Activated CD4-positive, alpha-beta T cell treated with anti-CD3 and anti-CD28 coated beads for 4 hours (primary cell): ENCODE results near the gene SLC49A3.
"Not testable (repeated sequence)": the region's sequence is repeated elsewhere in the genome, so short reads cannot be mapped to it uniquely, and the experiment has no call there.

Experiments used
- DNase-seq, 2 donors: peaks; one replicate each; pipeline ENCODE4 v3.0.0-alpha.2; 2020

SLC49A3 gene

DNA sequence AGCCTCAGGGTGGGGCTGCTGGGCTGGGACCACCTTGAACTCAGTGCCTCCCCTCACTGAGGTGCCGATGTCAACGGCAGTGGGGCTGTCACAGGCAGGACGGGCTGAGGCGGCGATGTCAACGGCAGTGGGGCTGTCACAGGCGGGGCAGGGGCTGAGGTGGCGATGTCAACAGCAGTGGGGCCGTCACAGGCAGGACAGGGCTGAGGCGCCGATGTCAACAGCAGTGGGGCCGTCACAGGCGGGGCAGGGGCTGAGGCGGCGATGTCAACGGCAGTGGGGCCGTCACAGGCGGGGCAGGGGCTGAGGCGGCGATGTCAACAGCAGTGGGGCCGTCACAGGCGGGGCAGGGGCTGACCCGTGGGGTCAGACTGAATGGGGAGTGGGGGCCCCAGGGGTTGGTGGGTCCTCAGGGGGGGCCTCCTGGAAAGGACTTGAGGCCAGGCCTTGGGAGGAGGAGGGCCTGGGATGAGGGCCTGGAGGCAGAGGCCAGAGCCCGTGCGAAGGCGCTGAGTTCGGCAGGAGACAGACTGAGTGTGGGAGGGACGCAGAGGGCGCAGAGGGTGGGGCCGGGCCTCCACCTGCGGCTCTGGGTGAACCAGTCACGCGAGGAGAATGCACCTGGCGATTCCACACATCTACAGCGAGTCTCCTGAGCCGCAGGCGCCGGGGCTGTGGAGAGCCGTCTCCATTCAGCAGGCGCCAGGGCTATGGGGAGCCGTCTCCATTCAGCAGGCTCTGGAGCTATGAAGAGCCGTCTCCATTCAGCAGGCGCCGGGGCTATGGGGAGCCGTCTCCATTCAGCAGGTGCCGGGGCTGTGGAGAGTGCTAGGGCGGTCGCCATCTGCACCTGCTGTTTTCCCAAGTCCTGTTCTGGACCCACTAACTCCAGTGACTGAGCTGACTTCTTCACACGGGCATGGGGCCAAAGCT is 37.7 kb downstream of the SLC49A3 start:
- DNase-seq = no peak

DNA sequence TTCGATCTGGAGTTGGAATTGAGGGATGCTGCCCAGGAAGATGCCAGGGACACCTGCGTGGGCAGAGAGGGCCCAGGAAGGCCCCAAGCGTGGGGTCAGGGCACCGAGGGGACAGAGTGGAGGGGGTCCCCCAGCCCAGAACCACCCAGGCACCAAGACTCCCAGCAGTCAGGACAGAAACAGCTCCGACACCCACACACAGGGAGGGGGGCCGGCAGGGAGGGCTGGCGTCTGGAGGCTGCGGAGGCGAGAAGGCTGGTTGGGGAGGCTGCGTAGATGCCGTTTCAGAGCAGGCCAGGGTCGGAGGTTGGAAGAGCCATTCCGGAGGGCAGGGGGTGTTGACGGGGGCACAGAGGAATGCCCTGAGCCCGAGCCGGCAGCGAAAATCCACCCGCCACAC is 38.5 kb downstream of the SLC49A3 start:
- DNase-seq = no peak

DNA sequence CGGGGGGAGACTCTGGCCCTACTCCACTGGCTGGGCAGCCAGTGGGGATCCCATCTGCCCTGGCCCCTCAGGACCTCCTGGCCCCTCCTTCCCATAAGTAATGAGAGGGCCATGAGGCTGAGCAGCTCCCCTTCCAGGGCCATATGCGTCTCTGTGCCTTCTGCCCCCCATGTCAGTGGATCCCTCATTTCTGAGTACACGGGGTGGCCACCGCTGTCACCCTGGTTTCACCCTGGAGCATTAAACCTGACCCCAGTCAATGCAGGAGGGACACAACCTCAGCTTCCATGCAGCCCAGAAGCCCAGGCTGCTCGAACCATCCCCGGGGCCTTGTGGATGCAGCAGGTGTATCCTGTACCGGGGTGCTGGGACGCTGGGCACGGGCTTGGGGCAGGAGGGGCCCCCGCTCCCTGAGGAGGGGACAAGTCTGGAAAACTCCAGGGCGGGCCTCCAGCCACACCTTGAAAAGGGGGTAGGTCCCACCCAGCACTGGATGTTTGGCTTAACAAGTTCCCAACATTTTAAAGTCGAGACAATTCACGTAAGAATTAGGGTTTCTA is 39.1 kb downstream of the SLC49A3 start:
- no peak for DNase-seq

DNA sequence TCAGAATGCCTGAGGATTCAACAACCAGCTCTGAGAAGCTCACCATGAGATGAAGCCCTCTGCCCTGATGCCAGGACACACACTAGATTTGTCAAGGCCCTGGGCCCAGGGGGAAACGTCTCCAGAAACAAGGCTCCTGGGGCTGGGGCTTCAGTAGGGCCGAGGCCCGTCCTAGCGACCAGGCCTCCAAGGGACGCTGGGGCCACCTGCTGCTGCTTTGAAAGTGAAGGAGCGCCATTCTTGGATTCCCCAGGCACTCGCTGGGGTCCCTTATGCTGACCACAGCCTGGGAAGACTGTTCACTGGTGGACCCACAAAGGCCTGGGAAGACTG is 39.7 kb downstream of the SLC49A3 start:
- no peak for DNase-seq

DNA sequence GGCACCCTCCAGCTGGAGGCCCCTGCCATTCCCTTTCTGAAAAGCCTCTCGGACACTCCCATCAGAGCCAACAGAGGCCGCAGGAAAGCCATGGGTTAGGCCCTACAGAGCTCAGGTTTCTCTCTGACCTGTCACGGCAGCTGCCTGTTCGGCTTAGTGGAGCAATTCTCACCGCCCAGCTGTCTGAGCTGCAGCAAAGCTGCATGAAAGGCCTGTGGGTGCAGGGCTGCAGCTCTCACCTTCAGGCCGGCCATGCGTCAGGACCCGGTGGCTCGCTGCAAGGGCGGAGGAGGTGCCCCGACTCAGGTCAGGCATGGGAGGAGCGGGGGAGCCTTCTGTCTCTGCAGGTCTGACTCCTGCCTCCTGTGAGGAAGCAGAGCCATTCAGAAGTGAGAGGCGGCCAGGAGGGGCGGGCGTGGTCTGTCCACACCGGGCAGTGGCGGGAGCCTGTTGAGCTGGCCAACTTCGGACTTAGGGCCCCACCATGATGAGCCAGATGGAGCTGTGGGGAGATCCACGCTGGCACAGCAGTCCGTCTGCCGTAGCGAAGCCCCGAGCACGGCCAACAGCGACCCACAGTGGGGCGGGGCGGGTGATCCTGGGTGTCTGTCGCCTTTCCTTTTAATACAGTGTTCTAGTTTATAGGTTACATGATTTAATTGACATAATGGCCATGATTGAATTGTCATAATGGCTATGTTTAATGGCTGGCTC is 40.2 kb downstream of the SLC49A3 start:
- DNase-seq = no peak

DNA sequence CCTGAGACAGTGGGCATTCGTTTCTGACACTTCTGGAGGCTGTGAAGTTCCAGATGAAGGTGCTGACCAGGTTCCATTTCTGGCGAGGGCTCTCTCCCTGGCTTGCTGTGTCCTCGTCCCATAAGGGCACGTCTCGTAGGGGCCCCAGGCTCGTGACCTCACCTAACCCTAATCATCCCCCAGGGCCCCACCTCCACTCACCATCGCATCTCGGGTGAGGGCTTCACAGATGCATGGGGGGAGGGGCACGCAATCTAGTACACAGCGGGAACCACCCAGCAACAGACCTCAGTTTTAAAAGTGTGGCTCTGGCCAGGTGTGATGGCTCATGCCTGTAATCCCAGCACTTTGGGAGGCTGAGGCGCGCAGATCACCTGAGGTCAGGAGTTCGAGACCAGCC is 41.5 kb downstream of the SLC49A3 start:
- no peak for DNase-seq

DNA sequence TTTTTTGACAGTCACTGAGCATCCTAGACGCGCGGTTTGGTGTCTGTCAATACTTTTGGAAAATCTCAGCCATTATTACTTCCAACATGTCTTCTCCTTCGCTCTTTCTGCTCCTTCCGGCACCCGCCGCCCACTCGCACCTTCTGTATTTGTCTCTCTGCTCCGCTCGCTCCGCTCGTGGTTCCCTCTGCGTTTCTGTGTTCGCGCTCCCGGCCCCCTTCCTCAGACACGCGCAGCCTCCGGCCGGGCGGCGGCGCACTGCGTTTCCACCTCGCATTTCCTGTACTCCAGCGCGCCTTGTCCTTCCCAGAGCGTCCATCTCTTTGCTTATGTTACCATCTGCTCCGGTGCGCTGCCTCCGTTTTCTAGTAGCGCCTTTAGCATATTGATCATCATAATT is 42.5 kb downstream of the SLC49A3 start:
- DNase-seq = peak; percentile 12 to 29

DNA sequence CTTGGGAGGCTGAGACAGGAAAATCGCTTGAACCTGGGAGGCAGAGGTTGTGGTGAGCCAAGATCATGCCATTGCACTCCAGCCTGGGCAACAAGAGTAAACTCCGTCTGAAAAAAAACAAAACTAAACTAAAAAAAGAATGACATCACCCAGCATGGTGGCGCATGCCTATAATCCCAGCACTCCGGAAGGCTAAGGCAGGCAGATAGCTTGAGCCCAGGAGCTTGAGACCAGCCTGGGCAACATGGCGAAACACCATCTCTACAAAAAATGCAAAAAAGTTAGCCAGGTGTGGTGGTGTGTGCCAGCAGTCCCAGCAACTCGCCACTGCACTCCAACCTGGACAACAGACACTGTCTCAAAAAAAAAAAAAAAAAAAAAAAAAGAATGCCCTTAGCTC is 46.6 kb downstream of the SLC49A3 start:
- DNase-seq = not testable (repeated sequence)

DNA sequence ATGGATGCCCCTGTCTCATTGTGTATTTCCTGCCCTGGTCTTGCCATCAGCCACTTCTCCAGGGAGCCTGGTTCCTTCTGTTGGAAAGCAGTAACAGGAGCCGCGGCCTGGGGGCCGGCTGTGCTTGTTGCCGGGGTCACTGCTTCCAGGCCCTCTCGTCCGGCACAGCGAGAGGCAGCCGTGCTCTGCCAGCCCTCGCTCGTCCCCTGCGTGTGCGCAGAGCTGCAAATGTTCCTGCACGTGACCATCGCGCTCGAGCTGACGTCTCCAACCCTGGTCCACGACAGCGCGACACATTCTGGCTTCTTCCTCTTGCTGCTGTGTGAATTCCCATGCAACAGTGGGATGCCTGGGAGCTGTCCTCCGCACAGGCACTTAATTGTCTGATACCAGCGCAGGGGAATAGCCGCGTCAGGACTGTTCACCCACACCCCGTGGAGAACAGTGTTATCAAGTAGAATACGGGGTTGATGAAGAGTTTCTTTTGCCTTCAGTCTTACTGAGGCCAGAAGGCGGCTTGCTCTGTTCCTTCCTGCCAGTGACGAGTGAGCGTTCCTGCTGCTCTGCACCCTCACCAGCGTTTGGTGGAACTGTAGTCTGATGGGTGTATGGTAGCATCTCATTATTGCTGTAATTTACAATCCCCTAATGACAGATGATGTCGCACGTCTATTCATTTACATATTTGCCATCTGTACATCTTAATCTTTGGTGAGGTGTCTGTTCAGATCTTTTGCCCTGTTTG is 51.2 kb downstream of the SLC49A3 start:
- DNase-seq = no peak

DNA sequence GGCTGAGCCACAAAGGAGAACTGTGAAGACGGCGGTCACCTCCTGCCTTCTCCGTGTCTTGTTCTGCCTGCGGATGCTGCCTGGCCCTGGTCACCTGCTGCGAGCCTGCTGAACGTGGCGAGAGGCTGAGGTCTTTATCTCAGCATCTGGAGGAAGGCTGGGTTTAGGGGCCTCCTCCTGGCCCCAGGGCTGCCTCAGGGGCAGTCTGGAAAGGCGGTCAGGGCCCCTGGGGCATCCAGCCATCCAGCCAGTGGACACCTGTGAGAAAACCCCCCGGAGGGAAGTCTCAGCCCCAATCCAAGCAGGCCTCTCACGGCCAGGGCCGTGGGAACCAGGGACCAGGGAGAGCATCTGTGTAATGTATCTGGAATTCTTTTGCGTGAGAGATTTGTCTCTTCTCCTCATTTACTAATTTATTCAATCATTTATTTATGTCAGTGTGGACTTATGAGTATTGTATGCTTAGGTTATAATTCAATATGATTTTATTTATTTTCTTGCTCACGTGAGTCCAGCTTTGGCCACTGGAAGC is 52.3 kb downstream of the SLC49A3 start:
- DNase-seq = no peak

DNA sequence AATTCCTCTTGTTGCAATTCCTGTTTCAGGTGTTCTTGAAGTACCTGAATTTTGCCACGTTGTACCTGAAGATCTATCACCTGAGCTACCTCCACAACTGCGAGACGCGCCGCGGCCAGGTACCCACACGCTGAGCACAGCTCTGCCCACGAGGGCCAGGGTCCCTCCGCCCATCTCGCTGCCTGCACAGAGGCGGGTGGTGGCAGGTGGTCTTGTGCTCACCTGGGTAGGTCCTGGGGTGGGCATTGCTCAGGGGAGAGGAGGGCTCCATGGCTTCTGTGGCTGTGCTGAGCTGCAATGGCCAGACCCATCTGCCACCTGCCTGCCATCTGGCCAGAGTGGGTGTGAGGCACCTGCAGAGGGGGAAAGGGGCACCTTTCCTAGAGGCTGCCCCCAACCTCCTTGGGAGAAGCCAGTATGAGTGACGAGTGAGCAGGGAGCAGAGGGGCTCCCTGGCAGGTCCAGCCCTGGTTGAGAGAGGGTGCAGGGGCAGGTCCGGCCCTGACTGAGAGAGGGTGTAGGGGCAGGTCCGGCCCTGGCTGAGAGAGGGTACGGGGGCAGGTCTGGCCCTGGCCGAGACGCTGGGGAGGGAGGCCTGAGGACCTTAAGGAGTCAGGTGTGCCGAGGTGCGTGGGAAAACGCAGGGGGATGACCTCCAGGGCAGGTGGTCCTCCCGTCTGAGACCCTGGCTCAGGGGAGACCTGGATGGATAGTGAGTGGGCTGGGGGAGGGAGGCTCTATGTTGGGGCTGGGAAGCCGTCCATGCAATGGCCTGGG is 52.9 kb downstream of the SLC49A3 start:
- DNase-seq = no peak

DNA sequence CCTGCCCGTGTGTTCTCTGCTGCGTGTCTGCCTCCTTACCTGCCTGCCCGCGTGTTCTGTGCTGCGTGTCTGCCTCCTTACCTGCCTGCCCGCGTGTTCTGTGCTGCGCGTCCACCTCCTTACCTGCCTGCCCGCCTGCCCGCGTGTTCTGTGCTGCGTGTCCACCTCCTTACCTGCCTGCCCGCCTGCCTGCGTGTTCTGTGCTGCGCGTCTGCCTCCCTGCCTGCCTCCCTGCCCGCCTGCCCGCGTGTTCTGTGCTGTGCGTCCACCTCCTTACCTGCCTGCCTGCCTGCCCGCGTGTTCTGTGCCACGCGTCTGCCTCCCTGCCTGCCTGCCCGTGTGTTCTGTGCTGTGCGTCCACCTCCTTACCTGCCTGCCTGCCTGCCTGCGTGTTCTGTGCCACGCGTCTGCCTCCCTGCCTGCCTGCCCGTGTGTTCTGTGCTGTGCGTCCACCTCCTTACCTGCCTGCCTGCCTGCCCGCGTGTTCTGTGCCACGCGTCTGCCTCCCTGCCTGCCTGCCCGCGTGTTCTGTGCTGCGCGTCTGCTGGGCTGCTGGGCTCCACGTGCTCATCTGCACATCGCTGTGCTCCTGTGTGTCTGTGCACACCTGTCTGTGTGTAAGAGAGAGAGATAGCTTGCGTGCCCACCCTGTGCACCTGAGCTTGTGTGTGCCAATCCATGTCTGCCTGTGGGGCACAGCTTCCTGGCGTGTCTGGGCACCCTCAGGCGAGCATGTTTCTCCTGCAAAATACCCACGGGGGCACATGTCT is 53.7 kb downstream of the SLC49A3 start:
- DNase-seq = not testable (repeated sequence)

DNA sequence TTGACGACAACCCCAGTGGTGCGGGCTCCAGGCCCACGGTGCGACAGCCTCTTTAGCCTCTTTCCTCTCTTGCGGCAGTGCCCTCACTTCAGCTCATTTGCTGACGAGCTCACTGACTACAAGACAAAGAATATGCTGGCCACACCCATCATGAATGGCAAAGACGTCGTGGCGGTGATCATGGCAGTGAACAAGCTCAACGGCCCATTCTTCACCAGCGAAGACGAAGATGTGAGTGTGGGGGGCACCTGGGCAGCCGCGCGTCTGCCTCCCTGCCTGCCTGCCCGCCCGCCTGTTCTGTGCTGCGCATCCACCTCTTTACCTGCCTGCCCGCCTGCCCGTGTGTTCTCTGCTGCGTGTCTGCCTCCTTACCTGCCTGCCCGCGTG is 54.4 kb downstream of the SLC49A3 start:
- no peak for DNase-seq

DNA sequence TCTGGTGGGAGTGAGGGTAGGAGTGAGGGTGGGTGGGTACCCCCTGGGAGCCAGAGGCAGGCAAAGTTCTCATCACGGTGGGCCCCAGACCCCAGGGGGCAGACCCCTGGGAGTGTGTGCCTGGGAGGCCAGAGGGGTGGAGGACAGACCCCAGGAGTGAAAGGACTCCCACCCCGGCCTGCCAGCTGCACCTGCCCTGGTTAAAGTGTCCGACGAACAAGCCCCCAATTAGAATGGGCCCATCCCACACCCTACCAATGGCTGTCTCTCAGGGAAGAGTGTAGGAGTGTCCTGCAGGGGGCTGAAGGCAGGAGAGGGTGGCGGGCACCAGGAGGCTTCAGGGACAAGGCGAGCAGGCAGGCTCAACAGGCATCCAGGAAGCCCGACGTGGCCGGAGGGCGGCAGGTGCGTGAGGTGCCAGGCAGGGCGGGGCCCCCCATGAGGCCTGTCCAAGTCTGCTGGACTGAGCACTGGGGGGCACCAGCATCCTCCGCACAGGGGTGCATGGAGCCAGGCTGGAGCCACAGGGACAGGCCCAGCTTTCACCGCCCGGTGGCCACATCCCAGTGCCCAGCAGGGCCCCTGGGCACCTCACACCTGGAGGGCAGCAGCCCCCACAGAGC is 54.9 kb downstream of the SLC49A3 start:
- DNase-seq = no peak

DNA sequence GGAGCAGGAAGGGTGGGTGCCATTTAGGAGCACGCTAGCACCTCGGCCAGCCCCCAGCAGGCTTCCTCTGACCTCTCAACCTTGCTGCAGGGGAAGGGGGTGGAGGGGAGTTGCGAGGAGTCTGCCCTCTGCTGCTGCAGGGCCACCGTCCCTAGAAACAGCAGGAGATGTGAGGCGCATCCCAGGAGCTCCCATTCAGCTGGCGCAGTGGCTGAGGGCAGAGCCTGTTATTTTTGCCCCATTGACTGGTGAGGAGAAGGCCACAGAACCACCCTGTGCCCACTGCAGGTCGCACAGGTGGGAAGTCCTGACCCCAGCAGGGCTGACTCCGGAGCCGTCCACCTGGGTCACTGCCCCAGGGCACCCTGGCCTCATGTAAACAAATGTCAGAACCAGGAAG is 55.5 kb downstream of the SLC49A3 start:
- DNase-seq = no peak

DNA sequence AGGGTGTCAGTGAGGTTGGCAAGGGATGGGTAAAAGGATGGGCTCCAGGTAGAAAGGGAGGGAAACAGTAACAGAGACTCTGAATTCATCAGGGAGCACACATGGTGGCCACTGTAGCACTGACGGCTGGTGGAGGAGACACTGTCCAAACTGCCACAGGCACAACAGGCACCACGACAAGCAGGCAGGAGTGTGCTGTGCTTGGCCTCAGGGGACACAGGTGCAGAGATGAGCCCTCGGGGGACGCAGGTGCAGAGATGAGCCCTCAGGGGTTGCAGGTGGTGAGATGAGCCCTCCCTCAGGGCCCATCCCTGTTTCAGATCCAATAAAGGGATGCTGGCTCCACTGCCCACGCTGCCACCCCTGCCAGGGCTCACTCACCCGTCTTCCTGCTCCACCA is 56.0 kb downstream of the SLC49A3 start:
- DNase-seq = no peak

DNA sequence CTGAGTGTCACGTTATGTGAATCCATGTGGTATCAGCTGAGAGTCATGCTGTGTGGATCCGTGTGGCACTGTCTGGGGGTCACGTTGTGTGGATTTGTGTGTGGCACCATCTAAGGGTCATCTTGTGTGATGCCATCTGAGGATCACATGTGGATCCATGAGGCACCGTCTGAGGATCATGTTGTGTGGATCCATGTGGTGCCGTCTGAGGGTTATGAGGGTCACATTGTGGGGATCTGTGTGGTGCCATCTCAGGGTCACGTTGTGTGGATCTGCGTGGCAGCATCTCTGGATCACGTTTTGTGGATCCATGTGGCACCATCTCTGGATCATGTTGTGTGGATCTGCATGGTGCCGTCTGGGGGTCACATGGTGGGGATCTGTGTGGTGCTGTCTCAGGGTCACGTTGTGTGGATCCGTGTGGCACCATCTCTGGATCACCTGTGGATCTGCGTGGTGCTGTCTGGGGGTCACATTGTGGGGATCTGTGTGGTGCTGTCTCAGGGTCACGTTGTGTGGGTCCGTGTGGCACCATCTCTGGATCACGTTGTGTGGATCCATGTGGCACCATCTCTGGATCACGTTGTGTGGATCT is 56.7 kb downstream of the SLC49A3 start:
- DNase-seq = no peak
